Vagina (tissue), 2 donors: ENCODE measurements around the gene RGS19.

ENCODE experiments used
- POLR2A ChIP-seq, 2 donors: fragments of 450-650 bp; IDR thresholded peaks; one replicate each; pipeline ENCODE4 v1.6.1; 2017; ENCODE audit warnings: antibody characterized with exemption in 2 of 2, mild to moderate bottlenecking in 2 of 2, moderate library complexity in 2 of 2
- POLR2AphosphoS5 ChIP-seq, 2 donors: sonication (generic); formaldehyde crosslinking; IDR thresholded peaks; one replicate each; pipeline ENCODE4 v1.9.0; 2017; ENCODE audit warnings: antibody characterized with exemption in 2 of 2, mild to moderate bottlenecking in 2 of 2, low read depth in 1 of 2; ENCODE audit not compliant: insufficient read depth in 1 of 2
- TF ChIP-seq, protein P1 (sequence below), 3 experiments: fragments of 450-650 bp in 2 of 3; fragments of 200-600 bp in 1 of 3; sonication (generic) in 1 of 3; IDR thresholded peaks; one replicate each; pipeline ENCODE4 v1.5.1; 2017 to 2019; ENCODE audit warnings: antibody characterized with exemption in 3 of 3, mild to moderate bottlenecking in 2 of 3, moderate library complexity in 2 of 3

DNA sequence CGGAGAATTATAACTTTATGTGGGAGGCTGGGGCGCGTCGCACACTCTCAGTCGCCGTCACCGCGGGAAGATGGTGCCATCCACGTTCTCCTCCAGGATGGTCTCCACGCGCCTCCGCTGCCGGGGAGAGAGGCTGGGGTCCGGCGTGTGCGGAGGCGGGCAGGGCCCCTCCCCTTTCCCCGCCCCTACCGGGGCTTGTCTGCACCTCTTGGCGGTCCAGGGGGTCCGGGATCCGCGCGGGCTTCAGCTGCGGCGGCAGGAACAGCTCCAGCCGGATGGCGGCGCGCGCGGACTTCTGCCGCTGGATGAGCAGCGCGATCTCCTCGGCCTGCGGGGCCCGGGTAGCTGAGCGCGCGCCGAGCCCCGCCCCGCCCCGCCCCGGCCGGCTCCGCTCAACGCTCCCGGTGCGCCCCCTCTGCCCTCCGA, 4.1 kb upstream of the RGS19 start:
- TF ChIP-seq, protein P1, sequence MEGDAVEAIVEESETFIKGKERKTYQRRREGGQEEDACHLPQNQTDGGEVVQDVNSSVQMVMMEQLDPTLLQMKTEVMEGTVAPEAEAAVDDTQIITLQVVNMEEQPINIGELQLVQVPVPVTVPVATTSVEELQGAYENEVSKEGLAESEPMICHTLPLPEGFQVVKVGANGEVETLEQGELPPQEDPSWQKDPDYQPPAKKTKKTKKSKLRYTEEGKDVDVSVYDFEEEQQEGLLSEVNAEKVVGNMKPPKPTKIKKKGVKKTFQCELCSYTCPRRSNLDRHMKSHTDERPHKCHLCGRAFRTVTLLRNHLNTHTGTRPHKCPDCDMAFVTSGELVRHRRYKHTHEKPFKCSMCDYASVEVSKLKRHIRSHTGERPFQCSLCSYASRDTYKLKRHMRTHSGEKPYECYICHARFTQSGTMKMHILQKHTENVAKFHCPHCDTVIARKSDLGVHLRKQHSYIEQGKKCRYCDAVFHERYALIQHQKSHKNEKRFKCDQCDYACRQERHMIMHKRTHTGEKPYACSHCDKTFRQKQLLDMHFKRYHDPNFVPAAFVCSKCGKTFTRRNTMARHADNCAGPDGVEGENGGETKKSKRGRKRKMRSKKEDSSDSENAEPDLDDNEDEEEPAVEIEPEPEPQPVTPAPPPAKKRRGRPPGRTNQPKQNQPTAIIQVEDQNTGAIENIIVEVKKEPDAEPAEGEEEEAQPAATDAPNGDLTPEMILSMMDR (IDR thresholded peaks at IDR 0.05) = peak; percentile 12 to 61 (median 51)
- no peak for TF ChIP-seq POLR2A (IDR thresholded peaks at IDR 0.05)
- TF ChIP-seq POLR2AphosphoS5 (IDR thresholded peaks at IDR 0.05; ENCODE audit: insufficient read depth in 1 of 2, low read depth in 1 of 2) = no peak
